ENCODE results near the gene HAT1. TPM values are rescaled to one million over a fixed set of nuclear protein-coding genes. Genes with fewer than 3 reads are reported as not detected.

The HAT1 gene
- 20.3 and 21.9 TPM in 2 replicates for total RNA-seq

GRCh38 chr2:171922230-171923022 lies at the start of gene HAT1:
HAT1 (plus strand) TSS chr2:171922461; CDS start chr2:171922501, 40 bp downstream.

GRCh38 chr2:171893824-171894611 lies 28.2 kb upstream of the HAT1 start, which contains the start of gene SLC25A12:
SLC25A12 (minus strand) TSS chr2:171894244; CDS start chr2:171894214, 30 bp downstream.

GRCh38 chr2:171999604-172000469 lies 77.6 kb downstream of the HAT1 start, which contains the start of gene METAP1D:
METAP1D (plus strand) TSS chr2:171999953; CDS start chr2:171999970, 17 bp downstream.

Other genes starting within 250 kb of the HAT1 start
- gene DYNC1I2, start 235.0 kb upstream of the HAT1 start, total RNA-seq, result 99.5 and 108 TPM in 2 replicates
- 23.6 and 26.9 TPM in 2 replicates for gene SLC25A12, start 28.2 kb upstream of the HAT1 start, total RNA-seq
- 8.3 and 13.1 TPM in 2 replicates for gene METAP1D, start 77.5 kb downstream of the HAT1 start, total RNA-seq
- gene DLX1, start 163.0 kb downstream of the HAT1 start, total RNA-seq, result 0.49 and 2.9 TPM in 2 replicates
- 0.24 and 0.65 TPM in 2 replicates for gene DLX2, start 180.4 kb downstream of the HAT1 start, total RNA-seq